Measurements from ENCODE around the gene PRDM7. TPM values are rescaled to one million over a fixed set of nuclear protein-coding genes. Genes with fewer than 3 reads are reported as not detected.

PRDM7 gene
- total RNA-seq, 4 donors from 2014 or later: not detected

- H3K4me3 ChIP-seq: no peak overlapping the region
- H3K27me3 ChIP-seq: no peaks in the 10 kb centered on the region
- H3K36me3 ChIP-seq: peaks cover 0 to 19% (median 0%) of the 10 kb centered on the region in 3 donors
- no peak for DNase-seq
- TF ChIP-seq, protein P1, sequence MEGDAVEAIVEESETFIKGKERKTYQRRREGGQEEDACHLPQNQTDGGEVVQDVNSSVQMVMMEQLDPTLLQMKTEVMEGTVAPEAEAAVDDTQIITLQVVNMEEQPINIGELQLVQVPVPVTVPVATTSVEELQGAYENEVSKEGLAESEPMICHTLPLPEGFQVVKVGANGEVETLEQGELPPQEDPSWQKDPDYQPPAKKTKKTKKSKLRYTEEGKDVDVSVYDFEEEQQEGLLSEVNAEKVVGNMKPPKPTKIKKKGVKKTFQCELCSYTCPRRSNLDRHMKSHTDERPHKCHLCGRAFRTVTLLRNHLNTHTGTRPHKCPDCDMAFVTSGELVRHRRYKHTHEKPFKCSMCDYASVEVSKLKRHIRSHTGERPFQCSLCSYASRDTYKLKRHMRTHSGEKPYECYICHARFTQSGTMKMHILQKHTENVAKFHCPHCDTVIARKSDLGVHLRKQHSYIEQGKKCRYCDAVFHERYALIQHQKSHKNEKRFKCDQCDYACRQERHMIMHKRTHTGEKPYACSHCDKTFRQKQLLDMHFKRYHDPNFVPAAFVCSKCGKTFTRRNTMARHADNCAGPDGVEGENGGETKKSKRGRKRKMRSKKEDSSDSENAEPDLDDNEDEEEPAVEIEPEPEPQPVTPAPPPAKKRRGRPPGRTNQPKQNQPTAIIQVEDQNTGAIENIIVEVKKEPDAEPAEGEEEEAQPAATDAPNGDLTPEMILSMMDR (IDR thresholded peaks at IDR 0.05): no peak
- TF ChIP-seq POLR2A (IDR thresholded peaks at IDR 0.05): no peak
- no peaks in the 10 kb centered on the region for H3K4me1 ChIP-seq
- no peak overlapping the region for H3K27ac ChIP-seq
- no peaks in the 10 kb centered on the region for H3K9me3 ChIP-seq
These were observed 48.1 kb downstream of the PRDM7 start for GRCh38 chr16:90028985-90029384.

DNA sequence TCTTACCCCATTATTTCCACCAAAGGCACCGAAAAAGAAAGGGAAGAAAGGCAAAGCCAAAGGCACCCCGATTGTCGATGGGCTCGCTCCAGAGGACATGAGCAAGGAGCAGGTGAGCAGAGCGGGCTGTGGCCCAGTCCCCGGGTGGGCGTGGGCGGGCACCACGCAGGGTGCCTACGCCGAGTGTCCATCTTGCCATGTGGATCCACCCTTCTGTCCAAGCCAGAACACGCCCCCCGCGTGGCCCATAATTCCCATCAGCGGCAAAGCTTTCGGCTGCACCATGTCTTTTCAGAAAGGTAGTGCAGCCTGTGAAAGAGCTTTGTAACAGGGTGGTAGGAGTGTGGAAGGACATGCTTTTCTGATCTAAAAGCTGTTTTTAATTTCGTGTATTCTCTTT lies 49.5 kb downstream of the PRDM7 start:
- DNase-seq: no peak
- Histone ChIP-seq H3K4me1 (peaks cover 0 to 4% (median 0%) of the 10 kb centered on the region in 4 donors), H3K27ac (no peak overlapping the region), H3K36me3 (peaks cover 0 to 15% (median 0%) of the 10 kb centered on the region in 3 donors), H3K27me3 (no peaks in the 10 kb centered on the region), H3K9me3 (no peaks in the 10 kb centered on the region), H3K4me3 (no peak overlapping the region)
- no peak for TF ChIP-seq POLR2A (IDR thresholded peaks at IDR 0.05)
- TF ChIP-seq, protein P1 (IDR thresholded peaks at IDR 0.05): no peak

GRCh38 chr16:90026135-90026534 lies 51.0 kb downstream of the PRDM7 start:
- TF ChIP-seq POLR2A (IDR thresholded peaks at IDR 0.05): no peak
- TF ChIP-seq, protein P1 (IDR thresholded peaks at IDR 0.05): no peak
- no peak for DNase-seq

DNA sequence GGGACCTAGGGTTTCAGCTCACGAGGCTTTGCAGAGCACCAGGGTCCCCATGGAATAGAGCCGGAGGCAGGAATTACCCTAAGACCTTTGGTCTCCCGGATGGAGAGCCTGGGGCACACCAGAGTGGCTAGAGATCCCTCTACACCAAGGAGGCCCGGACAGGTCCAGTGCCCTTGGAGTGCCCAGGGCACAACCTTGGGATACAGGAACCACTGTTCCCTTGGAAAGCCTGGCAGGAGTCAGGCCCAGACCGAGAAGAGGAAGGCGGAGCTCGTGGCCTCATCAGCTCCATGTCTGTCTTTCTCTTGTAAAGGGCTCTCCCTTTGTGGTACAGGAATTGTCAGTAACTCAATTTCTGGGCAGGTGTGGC lies 54.1 kb downstream of the PRDM7 start:
- Histone ChIP-seq H3K36me3 (no peaks in the 10 kb centered on the region), H3K27me3 (no peaks in the 10 kb centered on the region), H3K4me1 (peaks cover 0 to 27% (median 10%) of the 10 kb centered on the region in 4 donors), H3K9me3 (no peaks in the 10 kb centered on the region), H3K4me3 (peak overlapping the region; percentile 44 to 84 (median 64)), H3K27ac (peak overlapping the region in 1 of 4 donors; percentile 46)
- TF ChIP-seq, protein P1 (IDR thresholded peaks at IDR 0.05): no peak
- TF ChIP-seq POLR2A (IDR thresholded peaks at IDR 0.05): no peak
- no peak for DNase-seq

More at GRCh38 chr16:90026135-90026534, 51.0 kb downstream of the PRDM7 start:
- Histone ChIP-seq H3K36me3 (peaks cover 0 to under 1% (median 0%) of the 10 kb centered on the region in 3 donors), H3K9me3 (no peaks in the 10 kb centered on the region), H3K4me1 (peaks cover 0 to 11% (median 0%) of the 10 kb centered on the region in 4 donors), H3K27ac (no peak overlapping the region), H3K4me3 (no peak overlapping the region), H3K27me3 (no peaks in the 10 kb centered on the region)

- no peaks in the 10 kb centered on the region for H3K9me3 ChIP-seq
- peak overlapping the region; percentile 15 to 60 (median 38) for H3K27ac ChIP-seq
- no peaks in the 10 kb centered on the region for H3K27me3 ChIP-seq
- TF ChIP-seq POLR2A (IDR thresholded peaks at IDR 0.05): no peak
- TF ChIP-seq, protein P1 (IDR thresholded peaks at IDR 0.05): no peak
- H3K4me1 ChIP-seq: peaks cover 0 to 27% (median 10%) of the 10 kb centered on the region in 4 donors
- peak overlapping the region; percentile 44 to 84 (median 64) for H3K4me3 ChIP-seq
- H3K36me3 ChIP-seq: no peaks in the 10 kb centered on the region
- peak; percentile 74 to 94 (median 94) for DNase-seq
These were observed 54.7 kb downstream of the PRDM7 start for GRCh38 chr16:90022209-90023077.

Data from Peyer's patch (tissue), 4 donors.